H9 (cell line): ENCODE data around the gene ZNF184. TPM values are rescaled to one million over a fixed set of nuclear protein-coding genes. Genes with fewer than 3 reads are reported as not detected.

Experiments used
- DNase-seq: peaks from one replicate; pipeline ENCODE4 v3.0.0-alpha.2; 2017
- H2AFZ ChIP-seq: one replicate; pipeline ENCODE4 v1.6.1; 2013; ENCODE audit warnings: mild to moderate bottlenecking, low read length, control low read depth, moderate library complexity
- H2AK5ac ChIP-seq: 2 replicates; pipeline ENCODE4 v1.6.1; 2013; ENCODE audit warnings: low read length, control low read depth, mixed read lengths; ENCODE audit not compliant: insufficient read length
- H2BK120ac ChIP-seq: one replicate; pipeline ENCODE4 v1.6.1; 2013; ENCODE audit warnings: low read depth, mild to moderate bottlenecking, low read length, control low read depth, inconsistent platforms; ENCODE audit not compliant: poor library complexity, severe bottlenecking
- H2BK12ac ChIP-seq: 2 replicates; pipeline ENCODE4 v1.6.1; 2013; ENCODE audit warnings: low read length, control low read depth, mixed read lengths, low read depth; ENCODE audit not compliant: insufficient read length
- H2BK15ac ChIP-seq: 2 replicates; pipeline ENCODE4 v1.6.1; 2013; ENCODE audit warnings: low read depth, low read length, control low read depth
- H2BK20ac ChIP-seq: one replicate; pipeline ENCODE4 v1.6.1; 2013; ENCODE audit warnings: low read depth, mild to moderate bottlenecking, low read length, control low read depth, inconsistent platforms; ENCODE audit not compliant: poor library complexity, severe bottlenecking
- H2BK5ac ChIP-seq: 2 replicates; pipeline ENCODE4 v1.6.1; 2013; ENCODE audit warnings: low read length, control low read depth, mixed read lengths; ENCODE audit not compliant: insufficient read length
- H3K14ac ChIP-seq: 2 replicates; pipeline ENCODE4 v1.6.1; 2013; ENCODE audit warnings: low read length, control low read depth; ENCODE audit not compliant: insufficient read depth
- H3K18ac ChIP-seq: 2 replicates; pipeline ENCODE4 v1.6.1; 2013; ENCODE audit warnings: low read depth, mild to moderate bottlenecking, mixed read lengths, low read length, control low read depth; ENCODE audit not compliant: insufficient read length
- H3K23ac ChIP-seq: 2 replicates; pipeline ENCODE4 v1.6.1; 2013; ENCODE audit warnings: low read length, control low read depth, mixed read lengths, low read depth; ENCODE audit not compliant: insufficient read length
- H3K23me2 ChIP-seq: 2 replicates; pipeline ENCODE4 v1.6.1; 2013; ENCODE audit warnings: low read depth, mild to moderate bottlenecking, mixed read lengths, low read length, control low read depth; ENCODE audit not compliant: insufficient read length, poor library complexity, severe bottlenecking
- H3K27ac ChIP-seq: 2 replicates; pipeline ENCODE4 v1.5.1; 2013; ENCODE audit warnings: low read length, control low read depth, mixed read lengths, low read depth; ENCODE audit not compliant: insufficient read length
- H3K27me3 ChIP-seq: 2 replicates; pipeline ENCODE4 v1.6.1; 2013; ENCODE audit warnings: low read length, control low read depth, inconsistent platforms; ENCODE audit not compliant: insufficient read depth
- H3K4ac ChIP-seq: 2 replicates; pipeline ENCODE4 v1.6.1; 2013; ENCODE audit warnings: low read depth, mild to moderate bottlenecking, control low read depth, inconsistent platforms, low read length, moderate library complexity
- H3K4me1 ChIP-seq: 2 replicates; pipeline ENCODE4 v1.6.1; 2013; ENCODE audit warnings: low read length, control low read depth, inconsistent platforms; ENCODE audit not compliant: insufficient read depth
- H3K4me2 ChIP-seq: 2 replicates; pipeline ENCODE4 v1.6.1; 2013; ENCODE audit warnings: low read length, control low read depth, mixed read lengths; ENCODE audit not compliant: insufficient read length, insufficient read depth
- H3K56ac ChIP-seq: 2 replicates; pipeline ENCODE4 v1.6.1; 2013; ENCODE audit warnings: low read depth, mild to moderate bottlenecking, mixed read lengths, low read length, control low read depth; ENCODE audit not compliant: insufficient read length
- H3K79me1 ChIP-seq: 2 replicates; pipeline ENCODE4 v1.6.1; 2013; ENCODE audit warnings: low read depth, mild to moderate bottlenecking, moderate library complexity, low read length, control low read depth, inconsistent platforms; ENCODE audit not compliant: insufficient read depth, poor library complexity, severe bottlenecking
- H3K79me2 ChIP-seq: 2 replicates; pipeline ENCODE4 v1.6.1; 2013; ENCODE audit warnings: low read length, control low read depth, inconsistent platforms; ENCODE audit not compliant: insufficient read depth
- H3K9ac ChIP-seq: 2 replicates; pipeline ENCODE4 v1.6.1; 2013; ENCODE audit warnings: low read length, control low read depth, mixed read lengths; ENCODE audit not compliant: insufficient read length; ENCODE audit errors: extremely low read depth
- H3K9me3 ChIP-seq: one replicate; pipeline ENCODE4 v1.6.1; 2013; ENCODE audit warnings: low read depth, low read length, inconsistent platforms; ENCODE audit not compliant: control insufficient read depth
- H3T11ph ChIP-seq: one replicate; pipeline ENCODE4 v1.6.1; 2013; ENCODE audit warnings: mild to moderate bottlenecking, low read length, control low read depth, inconsistent platforms
- H4K20me1 ChIP-seq: one replicate; pipeline ENCODE4 v1.6.1; 2013; ENCODE audit not compliant: control insufficient read depth, insufficient read length, insufficient read depth
- H4K5ac ChIP-seq: 2 replicates; pipeline ENCODE4 v1.6.1; 2013; ENCODE audit warnings: low read depth, mild to moderate bottlenecking, mixed read lengths, low read length, control low read depth; ENCODE audit not compliant: insufficient read length
- H4K8ac ChIP-seq: replicated peaks from 2 replicates; pipeline ENCODE4 v1.6.1; 2013; ENCODE audit warnings: low read length, control low read depth, mixed read lengths, low read depth; ENCODE audit not compliant: insufficient read length
- H4K91ac ChIP-seq: 2 replicates; pipeline ENCODE4 v1.6.1; 2013; ENCODE audit warnings: low read depth, mild to moderate bottlenecking, moderate library complexity, mixed read lengths, low read length, control low read depth; ENCODE audit not compliant: insufficient read length
- H3K27ac Mint-ChIP-seq, 3 experiments: 2 replicates in 2 of 3; 3 replicates in 1 of 3; pipeline ENCODE4 v1.8.0; 2020 to 2021; ENCODE audit warnings: mixed read lengths in 3 of 3, mild to moderate bottlenecking in 1 of 3, moderate library complexity in 1 of 3
- H3K27me3 Mint-ChIP-seq: 2 replicates; pipeline ENCODE4 v1.8.0; 2021; ENCODE audit warnings: low read depth, mild to moderate bottlenecking, moderate library complexity, mixed read lengths
- H3K36me3 Mint-ChIP-seq, 3 experiments: 2 replicates in 2 of 3; 3 replicates in 1 of 3; pipeline ENCODE4 v1.8.0; 2020 to 2021; ENCODE audit warnings: low read depth in 3 of 3, mixed read lengths in 3 of 3; ENCODE audit not compliant: insufficient read depth in 1 of 3
- H3K4me1 Mint-ChIP-seq, 2 experiments: 2 replicates each; pipeline ENCODE4 v1.8.0; 2020; ENCODE audit warnings: mixed read lengths in 2 of 2
- H3K4me3 Mint-ChIP-seq, 2 experiments: 2 replicates in 1 of 2; 3 replicates in 1 of 2; pipeline ENCODE4 v1.8.0; 2020 to 2021; ENCODE audit warnings: mild to moderate bottlenecking in 2 of 2, mixed read lengths in 2 of 2, moderate library complexity in 1 of 2
- H3K9me3 Mint-ChIP-seq, 2 experiments: 2 replicates in 1 of 2; 3 replicates in 1 of 2; pipeline ENCODE4 v1.8.0; 2020; ENCODE audit warnings: mild to moderate bottlenecking in 2 of 2, mixed read lengths in 2 of 2, moderate library complexity in 1 of 2
- WGBS: extraction: QIAGEN DNeasy Blood & Tissue Kit; methylation state at CpG from one replicate; pipeline ENCODE4 v1.1.7; 2013; ENCODE audit warnings: missing lambda C conversion rate, low lambda C conversion rate, mixed read lengths; ENCODE audit not compliant: insufficient read length; ENCODE audit errors: extremely low coverage; 5-methylcytosine and 5-hydroxymethylcytosine counted together
- total RNA-seq: library from RNA; stranded (reverse); gene quantifications from 2 replicates; pipeline ENCODE4 v1.2.1, GENCODE V29; 2021
- TF ChIP-seq, protein P1 (sequence below): fragments of 200-600 bp; sonication (generic); conservative IDR thresholded peaks from 3 replicates; pipeline ENCODE4 v1.8.0; 2021; ENCODE audit warnings: antibody characterized with exemption, mild to moderate bottlenecking

ZNF184 gene
- total RNA-seq, 1 experiment from 2014 or later = 6.3 TPM

GRCh38 chr6:27517238-27517637 is 44.3 kb upstream of the ZNF184 start:
- H4K8ac ChIP-seq = no peak overlapping the region
- no peak overlapping the region for H2BK12ac ChIP-seq
- peaks cover 9 to 11% of the 10 kb centered on the region in 2 experiments for H3K4me1 Mint-ChIP-seq
- no peak overlapping the region for H3K4ac ChIP-seq
- H3K27me3 ChIP-seq = no peaks in the 10 kb centered on the region
- no peak overlapping the region for H2BK15ac ChIP-seq
- H3K56ac ChIP-seq = no peak overlapping the region
- no peak for DNase-seq
- H4K5ac ChIP-seq = no peak overlapping the region
- H3K23ac ChIP-seq = no peak overlapping the region
- TF ChIP-seq, protein P1, sequence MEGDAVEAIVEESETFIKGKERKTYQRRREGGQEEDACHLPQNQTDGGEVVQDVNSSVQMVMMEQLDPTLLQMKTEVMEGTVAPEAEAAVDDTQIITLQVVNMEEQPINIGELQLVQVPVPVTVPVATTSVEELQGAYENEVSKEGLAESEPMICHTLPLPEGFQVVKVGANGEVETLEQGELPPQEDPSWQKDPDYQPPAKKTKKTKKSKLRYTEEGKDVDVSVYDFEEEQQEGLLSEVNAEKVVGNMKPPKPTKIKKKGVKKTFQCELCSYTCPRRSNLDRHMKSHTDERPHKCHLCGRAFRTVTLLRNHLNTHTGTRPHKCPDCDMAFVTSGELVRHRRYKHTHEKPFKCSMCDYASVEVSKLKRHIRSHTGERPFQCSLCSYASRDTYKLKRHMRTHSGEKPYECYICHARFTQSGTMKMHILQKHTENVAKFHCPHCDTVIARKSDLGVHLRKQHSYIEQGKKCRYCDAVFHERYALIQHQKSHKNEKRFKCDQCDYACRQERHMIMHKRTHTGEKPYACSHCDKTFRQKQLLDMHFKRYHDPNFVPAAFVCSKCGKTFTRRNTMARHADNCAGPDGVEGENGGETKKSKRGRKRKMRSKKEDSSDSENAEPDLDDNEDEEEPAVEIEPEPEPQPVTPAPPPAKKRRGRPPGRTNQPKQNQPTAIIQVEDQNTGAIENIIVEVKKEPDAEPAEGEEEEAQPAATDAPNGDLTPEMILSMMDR = no peak
- H3K27ac Mint-ChIP-seq = no peak overlapping the region
- no peak overlapping the region for H3K4me2 ChIP-seq
- no peak overlapping the region for H3K14ac ChIP-seq
- H2AK5ac ChIP-seq = no peak overlapping the region
- H3K27ac ChIP-seq = no peak overlapping the region
- no peaks in the 10 kb centered on the region; a peak in 1 of 7 replicates for H3K36me3 Mint-ChIP-seq
- no peaks in the 10 kb centered on the region for H3K4me1 ChIP-seq
- no peak overlapping the region for H3K18ac ChIP-seq
- no peak overlapping the region; a peak in 1 of 5 replicates for H3K4me3 Mint-ChIP-seq
- no peak overlapping the region for H2BK120ac ChIP-seq
- no peaks in the 10 kb centered on the region for H4K20me1 ChIP-seq
- H3K79me2 ChIP-seq = no peaks in the 10 kb centered on the region
- no peak overlapping the region for H2BK20ac ChIP-seq
- no peaks in the 10 kb centered on the region for H3K9me3 ChIP-seq
- no peak overlapping the region for H4K91ac ChIP-seq
- H3K9me3 Mint-ChIP-seq = no peaks in the 10 kb centered on the region; a peak in 1 of 5 replicates
- peaks cover 26% of the 10 kb centered on the region for H3K27me3 Mint-ChIP-seq
- H2AFZ ChIP-seq = no peak overlapping the region
- no peak overlapping the region for H3T11ph ChIP-seq
- no peaks in the 10 kb centered on the region for H3K79me1 ChIP-seq
- no peak overlapping the region for H3K9ac ChIP-seq
- WGBS = no CpG with 5 or more reads among the region's 5 CpGs
- no peak overlapping the region for H2BK5ac ChIP-seq
- no peaks in the 10 kb centered on the region for H3K23me2 ChIP-seq
